IPS-11a (cell line): Measurements from ENCODE around the gene MAP3K13.
"Not testable (repeated sequence)": the region's sequence is repeated elsewhere in the genome, so short reads cannot be mapped to it uniquely, and the experiment has no call there.

Experiments
- H3K4me3 ChIP-seq: one replicate; pipeline ENCODE4 v1.5.1; 2013; ENCODE audit warnings: low read depth, low read length, control low read depth

Gene MAP3K13

DNA sequence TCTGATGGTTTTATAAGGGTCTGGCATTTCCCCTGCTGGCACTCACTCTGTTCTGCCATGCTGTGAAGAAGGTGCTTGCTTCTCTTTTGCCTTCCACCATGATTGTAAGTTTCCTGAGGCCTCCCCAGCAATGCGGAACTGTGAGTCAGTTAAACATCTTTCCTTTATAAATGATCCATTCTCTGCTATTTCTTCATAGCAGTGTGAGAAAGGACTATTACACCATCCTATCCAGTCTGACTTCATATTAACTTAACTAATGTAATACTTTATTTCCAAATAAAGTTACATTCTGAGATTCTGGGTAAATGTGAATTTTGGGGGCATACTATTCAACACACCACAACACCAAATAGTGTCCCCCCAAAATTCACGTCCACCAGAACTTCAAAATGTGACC is 22.2 kb upstream of the MAP3K13 start:
- H3K4me3 ChIP-seq: no peak overlapping the region

DNA sequence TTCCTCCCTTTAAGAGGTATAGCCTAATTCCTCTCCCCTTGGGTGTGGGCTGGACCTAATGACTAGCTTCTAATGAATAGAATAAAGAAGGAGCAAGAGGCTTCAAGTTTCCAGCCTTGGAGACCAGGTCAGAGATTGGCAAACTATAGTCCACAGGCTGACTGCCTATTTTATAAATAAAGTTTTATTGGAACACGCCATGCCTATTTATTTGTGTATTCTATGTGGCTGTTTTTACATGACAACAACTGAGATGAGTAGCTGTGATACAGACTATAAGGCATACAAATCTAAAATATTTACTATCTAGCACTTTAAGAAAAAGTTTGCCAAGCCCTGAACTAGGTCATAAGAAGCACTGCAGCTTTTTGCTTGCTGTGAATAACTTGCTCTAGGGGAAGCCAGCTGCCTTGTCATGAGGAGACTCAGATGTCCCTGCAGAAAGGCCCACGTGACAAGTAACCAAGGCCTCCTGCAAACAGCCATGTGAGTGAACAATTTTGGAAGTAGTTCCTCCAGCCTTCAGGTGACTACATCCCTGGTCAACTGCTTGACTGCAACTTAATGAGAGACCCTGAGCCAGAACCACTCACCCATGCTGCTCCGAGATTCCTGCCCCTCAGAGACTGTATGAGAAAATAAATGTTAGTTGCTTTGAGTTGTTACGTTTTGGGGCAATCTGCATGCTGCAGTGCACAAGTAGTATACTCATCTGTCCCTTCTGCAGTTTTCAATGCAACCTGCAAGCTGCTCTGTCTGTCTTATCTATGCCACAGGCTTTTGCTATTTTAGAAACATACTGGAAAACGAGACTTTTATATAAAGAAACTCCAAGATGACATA is 21.1 kb upstream of the MAP3K13 start:
- H3K4me3 ChIP-seq: no peak overlapping the region

DNA sequence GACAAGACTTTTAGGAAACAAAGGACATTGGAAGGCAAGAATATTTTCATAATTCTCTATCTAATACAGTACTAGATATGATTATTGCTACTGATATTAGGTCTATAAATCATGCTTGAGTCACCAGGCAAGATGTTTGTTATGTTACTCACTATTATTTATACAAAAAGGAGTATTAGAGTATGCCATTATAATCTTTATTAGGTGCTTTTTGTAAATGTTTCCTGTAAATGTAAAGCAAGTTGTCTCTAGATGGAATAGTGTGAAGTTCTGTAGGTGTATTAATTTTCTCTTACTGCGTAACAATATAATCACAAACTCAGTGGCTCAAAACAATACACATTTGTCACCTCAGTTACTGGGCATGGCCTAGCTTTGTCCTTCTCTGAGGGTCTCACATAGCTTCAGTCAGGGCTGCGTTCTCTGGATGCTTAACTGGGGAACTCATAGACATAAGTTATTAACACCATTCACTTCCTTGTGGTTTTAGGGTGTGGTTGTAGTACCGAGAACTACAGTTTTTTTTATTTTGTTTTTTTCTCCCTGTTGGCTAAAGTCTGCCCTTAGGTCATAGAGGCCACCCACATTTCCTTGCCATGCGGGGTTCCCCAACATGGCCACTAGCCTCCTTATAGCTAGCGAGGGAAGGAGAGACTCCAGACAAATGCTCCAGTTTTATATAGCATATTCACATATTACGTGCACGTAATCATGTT is 20.3 kb upstream of the MAP3K13 start:
- H3K4me3 ChIP-seq: no peak overlapping the region

DNA sequence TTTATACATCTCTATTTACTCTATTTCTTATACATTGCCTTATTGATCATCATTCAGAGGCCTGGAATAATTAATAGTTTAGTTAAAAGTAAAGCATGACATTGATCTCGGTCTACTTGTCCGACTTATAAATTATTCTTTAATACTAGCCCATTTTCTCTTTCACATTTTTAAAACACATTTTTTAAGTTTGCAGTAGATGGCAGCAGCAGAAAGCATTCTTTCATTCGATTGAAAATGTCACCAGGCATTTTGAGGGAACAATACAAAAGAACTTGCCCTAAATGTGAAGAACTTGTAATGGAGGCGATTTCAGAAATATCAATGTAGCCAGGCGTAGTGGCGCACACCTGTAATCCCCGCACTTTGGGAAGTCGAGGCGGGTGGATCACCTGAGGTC is 15.5 kb upstream of the MAP3K13 start:
- no peak overlapping the region for H3K4me3 ChIP-seq

DNA sequence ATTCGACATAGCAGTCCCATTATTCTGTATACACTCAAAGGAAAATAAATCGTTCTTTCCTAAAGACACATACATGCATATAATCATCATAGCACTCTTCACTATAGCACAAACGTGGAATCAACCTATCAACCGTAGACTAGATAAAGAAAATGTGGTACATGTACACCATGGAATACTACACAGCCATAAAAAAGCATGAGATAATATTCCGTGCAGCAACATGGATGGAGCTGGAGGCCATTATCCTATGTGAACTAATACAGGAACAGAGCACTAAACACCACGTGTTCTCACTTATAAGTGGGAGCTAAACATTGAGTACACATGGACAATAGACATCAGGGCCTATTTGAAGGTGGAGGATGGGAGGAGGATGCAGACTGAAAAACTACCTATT is 12.1 kb upstream of the MAP3K13 start:
- H3K4me3 ChIP-seq: no peak overlapping the region

DNA sequence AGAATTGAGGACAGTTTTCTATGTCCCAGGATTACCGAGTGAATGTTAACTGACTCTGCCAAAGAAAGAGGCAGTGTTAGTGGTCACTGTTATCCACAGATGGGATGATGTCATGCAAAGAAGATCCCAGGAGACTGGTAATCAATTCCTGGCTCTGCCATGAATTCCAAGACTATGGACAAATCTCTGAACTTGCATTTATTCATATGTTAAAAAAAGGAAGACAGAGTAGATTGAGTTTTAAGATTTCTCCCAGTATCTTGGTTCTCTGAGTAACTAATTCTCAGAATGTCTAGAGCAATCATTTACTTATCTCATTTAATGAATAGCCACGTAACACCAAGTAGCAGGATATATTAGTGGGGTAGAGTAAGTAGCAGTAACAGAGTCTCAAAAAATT is 11.5 kb upstream of the MAP3K13 start:
- no peak overlapping the region for H3K4me3 ChIP-seq

DNA sequence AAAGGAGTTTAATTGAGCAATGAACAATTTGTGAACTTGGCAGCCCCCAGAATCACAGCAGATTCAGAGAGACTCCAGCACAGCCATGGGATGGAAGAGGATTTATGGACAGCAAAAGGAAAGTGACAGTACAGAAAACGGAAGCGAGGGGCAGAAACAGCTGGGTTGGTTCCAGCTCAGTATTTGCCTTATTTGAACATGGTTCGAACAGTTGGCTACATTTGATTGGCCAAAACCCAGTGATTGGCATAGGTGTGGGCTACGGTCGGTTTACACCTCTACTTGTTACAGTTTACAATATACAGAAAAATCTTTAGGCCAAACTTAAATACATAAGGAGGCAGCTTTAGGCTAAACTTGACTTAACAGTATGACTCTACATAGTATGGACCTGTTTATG is 9.7 kb upstream of the MAP3K13 start:
- H3K4me3 ChIP-seq: no peak overlapping the region

DNA sequence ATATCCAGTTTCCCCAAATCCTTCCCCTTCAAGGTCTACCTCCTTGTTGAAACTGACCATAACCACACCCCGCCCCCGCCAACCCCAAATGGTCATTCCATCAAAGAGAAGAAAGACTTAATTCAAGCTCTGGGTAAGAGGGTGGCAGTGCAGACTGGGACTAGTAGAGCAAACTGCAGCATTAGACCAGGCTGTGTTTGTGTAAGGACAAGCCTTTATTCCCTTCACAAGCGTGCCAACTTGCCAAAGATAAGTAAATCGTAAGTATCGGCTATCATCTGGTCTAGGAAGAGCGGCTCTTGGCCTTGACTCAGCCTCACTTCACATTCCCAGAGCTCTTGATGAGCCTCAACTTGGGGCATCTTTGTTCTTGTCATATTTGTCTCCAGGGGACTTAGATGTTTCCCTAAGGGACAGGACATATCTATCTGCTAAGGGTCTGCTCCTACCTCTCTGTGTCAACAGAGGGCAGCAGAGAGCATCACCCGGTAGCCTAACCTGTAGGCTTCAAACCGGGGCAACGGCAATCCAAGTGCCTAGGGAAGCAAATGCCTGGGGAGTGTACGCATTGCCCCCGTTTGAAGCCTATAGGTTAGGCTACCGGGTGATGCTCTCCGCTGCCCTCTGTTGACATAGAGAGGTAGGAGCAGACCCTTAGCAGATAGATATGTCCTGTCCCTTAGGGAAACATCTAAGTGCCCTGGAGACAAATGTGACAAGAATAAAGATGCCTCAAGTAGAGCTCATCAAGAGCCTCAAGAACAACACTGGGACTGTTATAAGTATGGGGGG is 8.9 kb upstream of the MAP3K13 start:
- H3K4me3 ChIP-seq: no peak overlapping the region

DNA sequence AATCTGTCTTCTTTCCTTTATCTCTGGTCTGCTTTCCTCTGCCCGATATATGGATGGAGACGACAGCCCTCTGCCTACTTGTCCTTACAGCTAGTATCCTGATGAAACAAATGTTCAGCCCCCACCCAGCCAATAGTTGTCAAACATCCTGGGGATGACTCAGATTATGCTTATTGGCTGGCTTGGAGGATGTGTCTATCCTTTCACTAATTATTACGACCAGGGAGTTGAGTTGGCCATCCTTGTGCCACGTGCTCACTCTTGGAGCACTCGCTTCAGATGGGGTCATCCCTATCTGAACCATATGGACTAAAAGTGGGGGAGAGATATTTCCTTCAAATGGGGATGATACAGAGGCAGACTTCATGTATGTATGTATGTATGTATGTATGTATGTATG is 6.4 kb upstream of the MAP3K13 start:
- no peak overlapping the region for H3K4me3 ChIP-seq

DNA sequence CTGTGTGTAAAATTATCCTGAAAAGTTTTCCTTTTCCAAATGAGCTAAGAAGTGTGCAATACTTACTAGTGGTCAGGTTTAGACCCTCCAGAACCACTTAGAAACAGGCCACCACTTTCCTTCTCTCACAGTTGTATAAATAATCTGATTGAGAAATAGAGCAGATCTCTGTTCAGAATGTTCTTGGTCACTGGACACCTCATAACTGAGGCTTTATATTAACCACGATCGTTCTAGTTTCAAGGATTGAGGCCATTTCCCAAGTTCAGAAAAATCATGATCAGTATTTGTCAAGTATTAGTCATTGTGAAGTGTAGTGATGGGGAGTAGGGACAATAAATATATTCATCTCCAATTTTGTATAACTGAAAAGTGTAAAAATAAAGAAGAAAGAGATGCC is 1.0 kb upstream of the MAP3K13 start:
- no peak overlapping the region for H3K4me3 ChIP-seq

DNA sequence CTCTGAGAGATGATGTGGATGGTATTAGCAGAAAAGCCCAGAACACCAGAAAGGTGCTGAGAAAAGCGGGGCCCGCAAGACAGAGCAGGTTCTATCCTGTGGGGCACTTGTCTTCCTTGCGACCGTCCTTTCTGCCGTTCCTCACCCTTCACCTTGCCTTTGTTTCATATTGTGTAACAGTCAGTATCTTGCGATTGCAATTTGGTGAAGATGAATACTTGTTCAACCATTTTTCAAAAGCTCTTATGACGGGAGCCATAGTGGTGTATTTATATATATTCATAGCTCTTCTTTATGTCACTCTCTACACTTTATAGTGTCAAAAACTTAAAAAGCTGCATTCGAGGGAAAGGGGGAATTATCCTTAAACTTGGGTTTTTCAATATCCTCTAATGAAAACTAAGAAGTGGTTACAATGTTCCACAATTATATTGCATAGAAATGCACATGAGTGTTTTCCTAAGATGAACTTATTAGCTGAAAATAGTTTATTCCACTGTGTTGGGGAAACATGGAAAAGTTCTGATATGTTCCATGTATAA is 797 bp downstream of the MAP3K13 start:
- peak overlapping the region; percentile 21 for H3K4me3 ChIP-seq

DNA sequence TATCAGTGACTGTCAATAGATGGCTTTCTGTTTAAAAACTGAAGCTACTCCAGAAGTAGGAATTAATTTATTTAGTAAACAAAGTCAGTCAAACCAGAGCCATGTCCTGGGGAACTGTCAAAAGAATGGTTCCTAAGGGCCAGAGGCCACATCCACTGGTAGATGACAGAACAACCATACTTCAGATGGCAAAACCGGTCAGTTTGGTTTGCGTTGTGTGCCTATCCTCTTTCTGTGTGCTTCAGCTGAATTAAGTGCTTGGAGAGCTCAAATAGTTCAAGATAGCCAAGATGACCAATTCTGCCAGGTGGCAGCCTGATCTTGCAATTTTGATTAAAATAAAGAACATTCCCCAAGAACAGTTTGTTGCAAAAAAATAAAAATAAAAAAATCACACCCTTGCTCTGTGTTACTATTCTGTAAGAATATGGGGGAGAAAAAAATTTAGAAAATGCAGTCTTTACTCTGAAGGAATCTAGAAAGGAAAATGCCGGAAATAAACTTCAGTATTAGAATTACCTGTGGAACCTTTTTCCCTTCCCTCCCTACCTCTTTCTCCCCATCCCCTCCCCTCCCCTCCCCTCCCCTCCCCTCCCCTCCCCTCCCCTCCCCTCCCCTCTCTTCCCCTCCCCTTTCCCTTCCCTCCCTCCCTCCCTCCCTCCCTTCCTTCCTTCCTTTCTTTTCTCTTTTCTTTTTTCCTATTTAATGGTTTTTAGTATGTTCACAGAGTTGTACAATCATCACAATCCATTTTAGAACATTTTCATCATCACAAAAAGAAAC is 2.5 kb downstream of the MAP3K13 start:
- H3K4me3 ChIP-seq: no peak overlapping the region

DNA sequence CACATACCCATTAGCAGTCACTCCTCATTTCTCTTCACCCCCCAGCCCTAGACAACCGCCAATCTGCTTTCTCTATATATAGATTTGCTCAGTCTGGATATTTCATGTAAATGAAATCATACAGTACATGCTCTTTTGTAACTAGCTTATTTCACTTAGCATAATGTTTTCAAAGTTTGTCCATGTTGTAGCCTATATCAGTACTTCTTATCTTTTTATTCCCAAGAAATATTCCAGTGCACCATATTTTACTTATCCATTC is 3.1 kb downstream of the MAP3K13 start:
- no peak overlapping the region for H3K4me3 ChIP-seq

DNA sequence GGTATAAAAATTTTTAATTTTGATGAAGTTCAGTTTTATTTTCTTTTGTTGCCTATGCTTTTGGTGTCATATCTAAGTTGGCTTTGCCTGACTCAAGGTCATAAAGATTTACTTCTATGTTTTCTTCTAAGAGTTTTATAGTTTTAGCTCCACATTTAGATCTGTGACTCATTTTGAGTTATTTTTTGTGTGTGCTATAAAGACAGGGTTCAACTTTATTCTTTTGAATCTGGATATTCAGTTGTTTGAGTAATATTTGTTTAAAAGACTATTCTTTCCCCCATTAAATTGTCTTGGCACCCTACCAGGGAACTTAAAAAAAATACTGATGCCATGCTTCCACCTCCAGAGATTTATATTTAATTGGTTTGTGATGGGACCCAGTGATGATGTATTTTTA is 4.0 kb downstream of the MAP3K13 start:
- H3K4me3 ChIP-seq: no peak overlapping the region

DNA sequence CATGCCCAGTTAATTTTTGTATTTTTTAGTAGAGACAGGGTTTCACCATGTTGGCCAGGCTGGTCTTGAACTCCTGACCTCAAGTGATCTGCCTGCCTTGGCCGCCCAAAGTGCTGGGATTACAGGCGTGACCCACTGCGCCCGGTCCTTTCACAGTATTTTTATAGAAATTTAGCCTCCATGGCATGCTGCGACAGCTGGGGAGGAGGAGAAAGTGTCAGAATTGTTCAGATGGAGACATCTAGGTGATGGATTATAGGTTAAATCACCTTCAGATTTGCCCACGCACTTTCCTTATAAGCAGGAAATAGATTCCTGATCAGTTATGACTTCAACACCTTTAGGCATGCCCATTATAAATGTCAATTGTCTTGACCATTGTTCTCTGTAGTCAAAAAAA is 7.4 kb downstream of the MAP3K13 start:
- H3K4me3 ChIP-seq: not testable (repeated sequence)

DNA sequence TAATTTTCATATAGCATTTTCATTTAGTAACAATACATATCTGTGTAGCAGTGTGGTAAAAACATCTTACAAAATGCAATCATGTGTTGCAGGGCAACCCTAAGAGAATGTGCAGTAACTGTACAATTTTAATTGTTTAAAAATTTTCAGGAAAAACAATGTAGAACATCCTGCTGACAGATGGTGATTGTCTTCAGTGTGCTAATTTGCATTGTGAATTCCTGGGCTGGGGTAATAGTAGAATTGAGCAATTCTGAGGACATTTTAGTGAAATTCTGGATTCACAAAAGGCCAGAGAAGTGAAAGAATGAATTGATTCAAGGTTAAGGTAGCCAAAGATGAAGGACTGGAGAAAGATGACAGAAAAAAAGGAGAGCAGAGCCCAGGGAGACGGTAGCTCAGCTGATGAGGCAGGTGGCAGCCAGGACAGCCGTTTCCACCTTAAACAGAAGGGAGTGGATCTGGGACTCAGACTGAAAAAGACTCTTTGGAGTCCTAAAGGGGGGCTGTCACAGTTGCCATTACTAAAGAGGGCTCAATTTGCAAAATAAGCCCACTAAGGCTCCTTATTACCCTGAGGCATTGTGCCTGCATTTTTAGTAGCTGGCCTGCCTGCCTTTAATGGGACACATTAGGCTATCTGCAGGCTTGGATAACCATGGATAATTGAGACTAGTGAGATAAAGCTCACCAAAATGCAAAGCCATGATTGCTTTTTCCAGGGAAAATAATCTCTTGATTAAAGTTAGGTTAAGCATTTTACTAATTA is 8.6 kb downstream of the MAP3K13 start:
- H3K4me3 ChIP-seq: no peak overlapping the region

DNA sequence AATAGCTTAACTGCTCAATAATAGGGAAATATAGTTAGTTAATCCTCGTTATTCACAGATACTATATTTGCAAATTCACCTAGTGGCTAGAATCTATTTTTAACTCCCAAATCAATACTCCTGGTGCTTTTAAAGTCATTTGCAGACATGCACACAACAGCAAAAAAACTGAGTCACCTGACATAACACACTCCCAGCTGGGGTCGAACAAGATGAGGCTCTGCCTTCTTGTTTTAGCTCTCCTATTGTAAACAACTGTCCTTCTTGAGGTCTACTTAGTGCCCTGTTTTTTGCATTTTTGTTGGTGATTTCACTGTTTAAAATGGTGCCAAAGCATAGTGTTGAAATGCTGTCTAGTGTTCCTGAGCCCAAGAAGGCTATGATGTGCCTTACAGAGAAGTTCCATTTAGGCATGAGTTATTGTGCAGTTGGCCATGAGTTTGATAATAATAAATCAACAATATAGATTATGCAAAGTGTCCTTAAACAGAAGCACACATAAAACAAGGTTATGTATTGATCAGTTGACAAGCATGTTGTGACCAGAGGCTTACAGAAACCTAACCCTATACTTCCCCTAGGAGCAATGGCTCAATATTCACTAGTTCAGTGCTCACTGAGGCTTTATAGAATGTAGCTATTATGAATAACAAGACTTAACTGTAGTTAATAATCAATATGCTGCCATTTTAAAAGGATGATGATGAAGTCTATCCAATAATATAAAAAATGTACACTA is 18.6 kb downstream of the MAP3K13 start:
- H3K4me3 ChIP-seq: no peak overlapping the region

DNA sequence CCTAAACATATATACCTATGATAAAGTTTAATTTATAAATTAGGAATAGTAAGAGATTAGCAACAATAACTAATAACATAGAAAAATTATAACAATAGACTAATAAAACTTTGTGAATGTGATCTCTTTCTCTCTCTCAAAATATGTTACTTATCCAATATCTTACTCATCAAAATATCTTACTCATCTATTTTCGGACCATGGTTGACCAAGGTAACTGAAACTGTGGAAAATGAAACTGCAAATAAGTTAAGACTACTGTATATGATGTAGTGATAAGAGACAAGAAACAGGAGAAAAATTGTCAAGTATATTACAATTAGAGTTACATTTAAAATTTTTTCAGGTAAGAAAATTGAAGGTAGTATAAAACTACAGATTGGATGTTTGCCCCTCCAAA is 19.2 kb downstream of the MAP3K13 start:
- H3K4me3 ChIP-seq: no peak overlapping the region

DNA sequence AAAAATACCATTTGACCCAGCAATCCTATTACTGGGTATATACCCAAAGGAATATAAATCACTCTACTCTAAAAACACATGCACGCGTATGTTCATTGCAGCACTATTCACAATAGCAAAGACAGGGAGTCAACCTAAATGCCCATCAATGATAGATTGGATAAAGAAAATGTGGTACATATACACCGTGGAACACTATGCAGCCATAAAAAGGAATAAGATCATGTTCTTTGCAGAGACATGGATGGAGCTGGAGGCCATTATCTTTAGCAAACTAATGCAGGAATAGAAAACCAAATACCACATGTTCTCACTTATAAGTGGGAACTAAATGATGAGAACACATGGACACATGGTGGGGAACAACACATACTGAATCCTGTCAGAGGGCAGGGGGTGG is 23.6 kb downstream of the MAP3K13 start:
- not testable (repeated sequence) for H3K4me3 ChIP-seq

DNA sequence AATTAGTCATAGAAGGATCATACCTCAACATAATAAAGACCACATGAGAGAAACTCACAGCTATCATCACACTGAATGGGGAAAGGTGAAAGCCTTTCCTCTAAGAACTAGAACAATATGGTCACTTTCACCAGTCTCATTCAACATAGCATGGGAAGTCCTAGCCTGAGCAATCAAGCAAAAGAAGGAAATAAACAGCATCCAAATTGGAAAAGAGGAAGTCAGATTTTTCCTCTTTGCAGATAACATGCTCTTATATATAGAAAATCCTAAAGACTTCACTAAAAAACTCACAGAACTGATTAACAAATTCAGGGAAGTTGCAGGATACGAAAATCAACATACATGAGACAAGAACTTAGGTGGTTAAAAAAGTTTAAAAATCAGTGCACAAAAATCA is 24.7 kb downstream of the MAP3K13 start:
- H3K4me3 ChIP-seq: no peak overlapping the region
